GM12878 (cell line): ENCODE results near the gene GSG1. TPM values are rescaled to one million over a fixed set of nuclear protein-coding genes. Genes with fewer than 3 reads are reported as not detected.

Source experiments
- ATAC-seq: fragments of 200-7000 bp; cut with Tn5 transposase; 3 replicates; pipeline ENCODE4 v1.9.1; 2020; ENCODE audit warnings: mild to moderate bottlenecking, moderate library complexity
- BruUV-seq: library from RNA; stranded (reverse); fragments of 400-500 nt; replicated peaks from 2 replicates; lab custom pipeline; 2021; lab: Mats Ljungman, UMichigan
- CTCF ChIA-PET: fragments of 300-600 bp; sonication (Branson Sonifier 250); formaldehyde crosslinking; extraction: SDS; loops from one replicate; lab custom pipeline; 2021; ENCODE audit warnings: inconsistent platforms; lab: Yijun Ruan, JAX
- POLR2A ChIA-PET: fragments of 350-600 bp; formaldehyde crosslinking; extraction: SDS; loops from one replicate; lab custom pipeline; 2021; ENCODE audit warnings: inconsistent platforms; lab: Charles Lee
- RAD21 ChIA-PET: fragments of 300-600 bp; sonication (Branson Sonifier 250); formaldehyde crosslinking; loops from one replicate; lab custom pipeline; 2023; ENCODE audit warnings: antibody characterized with exemption; ENCODE audit not compliant: unreplicated experiment; lab: Charles Lee
- SMC1A ChIA-PET: fragments of 300-600 bp; sonication (Branson Sonifier 250); formaldehyde crosslinking; loops from one replicate; lab custom pipeline; 2023; ENCODE audit not compliant: unreplicated experiment, uncharacterized antibody; lab: Charles Lee
- DNase-seq: peaks from one replicate; pipeline ENCODE4 v3.0.0-alpha.2; 2011; ENCODE audit warnings: low read depth, low spot score
- FAIRE-seq: peaks from 3 replicates; lab custom pipeline; 2011; peaks lifted over from hg19 to GRCh38; lab: Jason Lieb, UNC
- H2AFZ ChIP-seq: 2 replicates; pipeline ENCODE4 v1.6.0; 2011; ENCODE audit warnings: low read depth, low read length, control low read depth; ENCODE audit not compliant: control insufficient read depth
- H3K27ac ChIP-seq: 2 replicates; pipeline ENCODE4 v1.5.1; 2011; ENCODE audit warnings: control low read depth; ENCODE audit not compliant: control insufficient read depth, insufficient read depth
- H3K27me3 ChIP-seq, 2 experiments: replicated peaks in 1 of 2; 2 replicates each; pipeline versions ENCODE4 v1.6.0 to v1.6.1; 2011; ENCODE audit warnings: low read length in 1 of 2; ENCODE audit not compliant: control insufficient read depth in 2 of 2, insufficient read depth in 2 of 2
- H3K36me3 ChIP-seq, 2 experiments: 2 replicates each; pipeline ENCODE4 v1.5.1; 2011; ENCODE audit warnings: low read length in 1 of 2; ENCODE audit not compliant: control insufficient read depth in 2 of 2, insufficient read depth in 2 of 2
- H3K4me1 ChIP-seq: 2 replicates; pipeline ENCODE4 v1.6.1; 2011; ENCODE audit warnings: mild to moderate bottlenecking, low read length, moderate library complexity, mixed read lengths; ENCODE audit not compliant: control insufficient read depth, insufficient read depth
- H3K4me2 ChIP-seq: 2 replicates; pipeline ENCODE4 v1.6.0; 2011; ENCODE audit warnings: control low read depth; ENCODE audit not compliant: control insufficient read depth, insufficient read depth
- H3K4me3 ChIP-seq: fragments of 200-600 bp; sonication (generic); 2 replicates; pipeline ENCODE4 v1.5.1; 2016
- H3K79me2 ChIP-seq: 2 replicates; pipeline ENCODE4 v1.6.0; 2011; ENCODE audit warnings: low read length; ENCODE audit not compliant: control insufficient read depth, insufficient read depth
- H3K9ac ChIP-seq: 2 replicates; pipeline ENCODE4 v1.8.0; 2011; ENCODE audit warnings: low read length, control low read depth, mixed read lengths; ENCODE audit not compliant: control insufficient read depth, insufficient read depth
- H3K9me3 ChIP-seq: replicated peaks from 3 replicates; pipeline ENCODE4 v1.5.1; 2011; ENCODE audit warnings: mild to moderate bottlenecking, low read length; ENCODE audit not compliant: control insufficient read depth, insufficient read depth
- H4K20me1 ChIP-seq: 2 replicates; pipeline ENCODE4 v1.6.0; 2011; ENCODE audit not compliant: control insufficient read depth, insufficient read depth
- CHD1 ChIP-seq: IDR thresholded peaks from 2 replicates; pipeline ENCODE4 v1.6.1; 2012; ENCODE audit warnings: low read depth, low read length, improper control_type of control experiment
- DPF2 ChIP-seq: fragments of 450-650 bp; IDR thresholded peaks from 2 replicates; pipeline ENCODE4 v1.6.1; 2017; ENCODE audit warnings: mild to moderate bottlenecking
- ESRRA ChIP-seq: IDR thresholded peaks from 2 replicates; pipeline ENCODE4 v1.6.1; 2012; ENCODE audit warnings: mild to moderate bottlenecking, low read length, improper control_type of control experiment
- LARP7 ChIP-seq: fragments of 450-650 bp; IDR thresholded peaks from 2 replicates; pipeline ENCODE4 v1.6.1; 2017; ENCODE audit warnings: mild to moderate bottlenecking
- MYC ChIP-seq: IDR thresholded peaks from 2 replicates; pipeline ENCODE4 v1.6.1; 2011; ENCODE audit warnings: mild to moderate bottlenecking, low read length, moderate library complexity, inconsistent platforms; ENCODE audit not compliant: insufficient read depth, insufficient replicate concordance, insufficient read length, severe bottlenecking
- NFIC ChIP-seq: IDR thresholded peaks from 2 replicates; pipeline ENCODE4 v1.6.1; 2012; ENCODE audit warnings: low read depth, mild to moderate bottlenecking, inconsistent platforms, low read length, moderate library complexity
- STAT3 ChIP-seq: IDR thresholded peaks from 2 replicates; pipeline ENCODE4 v1.6.1; 2011; ENCODE audit warnings: low read depth, low read length, improper control_type of control experiment
- TCF12 ChIP-seq: IDR thresholded peaks from 2 replicates; pipeline ENCODE4 v1.6.1; 2011; ENCODE audit warnings: low read depth, mild to moderate bottlenecking, low read length
- ZNF24 ChIP-seq: fragments of 450-650 bp; IDR thresholded peaks from 2 replicates; pipeline ENCODE4 v1.6.1; 2017; ENCODE audit warnings: antibody characterized with exemption, mild to moderate bottlenecking
- WGBS: methylation state at CpG from one replicate; pipeline ENCODE4 v1.1.6; 2016; ENCODE audit warnings: low lambda C conversion rate; ENCODE audit not compliant: insufficient replicate concordance, insufficient coverage; ENCODE audit errors: missing lambda C conversion rate; 5-methylcytosine and 5-hydroxymethylcytosine counted together
- in situ Hi-C: fragments of 300-500 bp; cut with MboI; formaldehyde crosslinking; loops from 9 replicates; pipeline ENCODE4 v1.14.3; 2018; ENCODE audit warnings: mixed read lengths
- intact Hi-C: fragments of 100-400 bp; cut with micrococcal nuclease; formaldehyde crosslinking; loops from one replicate; pipeline ENCODE4 v1.14.2; 2022; ENCODE audit not compliant: unreplicated experiment
- polyA plus RNA-seq, 11 experiments: library from polyadenylated mRNA; depleted of rRNA in 4 of 11; unstranded in 6 of 11; stranded (reverse) in 5 of 11; fragments of >200 nt; fragmentation: Nextera tagmentation in 4 of 11; fragmentation: Illumina TruSeq in 1 of 11; extraction: Ambion mirVana in 4 of 11; extraction: Trizol in 1 of 11; gene quantifications; 1 replicate in 1 of 11; 2 replicates in 10 of 11; pipeline versions ENCODE4 v1.2.1 to v1.2.3, GENCODE V29; 2011 to 2016; ENCODE audit warnings: inconsistent platforms in 2 of 11, missing spikeins in 2 of 11, low read depth in 1 of 11
- total RNA-seq, 4 experiments: library from RNA; depleted of rRNA in 3 of 4; stranded (reverse); fragments of >200 nt in 3 of 4; fragmentation: Illumina TruSeq in 1 of 4; extraction: Trizol in 1 of 4; gene quantifications; 2 replicates each; pipeline versions ENCODE4 v1.2.1 to v1.2.3, GENCODE V29; 2013 to 2021
- TF ChIP-seq, protein P1 (sequence below): fragments of 450-650 bp; IDR thresholded peaks from 2 replicates; pipeline ENCODE4 v1.6.1; 2016; ENCODE audit warnings: mild to moderate bottlenecking

The GSG1 gene
- total and polyA plus RNA-seq, 10 of the 15 experiments (the other 5 are each of a cell fraction or from before 2014, with no cell fraction given): not detected

DNA sequence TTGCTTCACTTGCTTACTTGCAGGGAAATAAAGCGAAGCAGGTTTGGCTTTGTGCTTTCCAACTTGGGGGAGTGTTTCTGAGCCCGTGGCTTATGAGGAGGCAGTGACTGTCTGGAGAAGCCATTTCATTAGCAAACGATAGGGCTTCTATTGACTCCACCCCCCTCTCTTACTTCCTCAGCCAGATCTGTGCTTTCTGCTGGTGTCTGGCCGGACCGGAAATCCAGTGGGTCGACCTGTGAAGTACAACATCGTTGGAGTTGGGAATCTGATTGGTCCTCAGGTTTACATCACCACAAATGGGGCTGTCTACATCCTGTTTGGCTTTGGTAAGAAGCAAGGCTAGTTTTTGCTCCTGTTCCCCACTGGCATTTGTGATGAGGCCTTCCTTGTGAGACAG is 37.0 kb downstream of the GSG1 start (continued):
- no peak for TF ChIP-seq NFIC
- no peak for TF ChIP-seq CHD1
- TF ChIP-seq STAT3: no peak

DNA sequence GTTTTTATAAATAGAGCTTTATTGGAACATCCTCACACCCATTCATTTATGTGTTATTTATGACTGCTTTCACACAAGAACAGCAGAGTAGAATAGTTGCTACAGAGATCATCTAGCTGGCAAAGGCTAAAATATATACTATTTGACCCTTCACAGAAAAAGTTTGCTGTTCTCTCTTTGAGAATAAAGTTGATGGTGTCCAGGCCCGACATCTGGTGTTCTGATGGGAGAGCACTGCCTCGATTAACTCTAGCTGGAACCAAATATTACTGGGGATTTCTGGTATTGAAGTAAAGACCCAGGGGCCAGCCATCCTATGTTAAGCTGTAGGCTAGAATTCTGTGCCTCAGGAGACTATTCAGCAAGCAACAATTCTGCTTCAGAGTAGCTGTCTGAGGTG is 37.5 kb downstream of the GSG1 start:
- no peaks in the 10 kb centered on the region for H4K20me1 ChIP-seq
- intact Hi-C loops (no loop called here), in situ Hi-C loops (no loop called here)
- BruUV-seq: no TSS peak
- TF ChIP-seq TCF12 (no peak), ZNF24 (no peak)
- no peak overlapping the region for H3K27ac ChIP-seq
- H3K4me2 ChIP-seq: no peak overlapping the region
- no peaks in the 10 kb centered on the region for H3K9me3 ChIP-seq
- 38% methylated on average over 2 of the region's 2 CpGs for WGBS
- SMC1A ChIA-PET: interaction anchor here (1.2 kb wide), 1 partner anchor 22 kb away, joined by 3 read pairs; no protein-coding TSS in a partner anchor
- POLR2A ChIA-PET: no interaction called here
- no peak overlapping the region for H2AFZ ChIP-seq
- RAD21 ChIA-PET: no interaction called here
- H3K79me2 ChIP-seq: no peaks in the 10 kb centered on the region
- H3K36me3 ChIP-seq: no peaks in the 10 kb centered on the region
- no peak for FAIRE-seq
- no peak for ATAC-seq
- no peak overlapping the region for H3K4me3 ChIP-seq
- CTCF ChIA-PET: interaction anchor here (1.5 to 2.5 kb wide), 2 partner anchors 8 to 146 kb away, joined by 3 to 6 read pairs; no protein-coding TSS in a partner anchor
- DNase-seq: no peak
- no peak overlapping the region for H3K9ac ChIP-seq
- H3K4me1 ChIP-seq: no peaks in the 10 kb centered on the region
- H3K27me3 ChIP-seq: 0 out of 4 replicates have a peak, but pooled peaks cover 0 to 3% of the 10 kb centered on the region in 2 experiments

DNA sequence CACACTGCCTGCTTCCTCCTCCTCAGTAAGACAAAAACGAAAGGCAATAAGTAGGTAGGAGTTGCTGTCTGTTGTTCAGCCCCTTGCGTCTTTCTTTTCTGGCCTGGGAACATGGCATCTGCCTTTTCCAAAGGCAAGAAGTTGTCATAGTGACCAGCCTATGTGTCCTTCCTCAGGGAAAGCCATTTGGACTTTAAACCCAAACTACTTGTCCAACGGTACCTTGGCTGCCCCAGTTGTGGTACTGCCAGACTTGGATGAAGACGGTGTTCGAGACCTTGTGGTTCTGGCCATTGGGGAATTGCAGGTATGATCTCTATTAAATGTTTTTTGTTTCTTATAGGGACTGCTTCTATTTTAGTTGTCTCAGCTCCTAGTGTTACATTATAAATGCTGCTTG is 40.8 kb downstream of the GSG1 start:
- Histone ChIP-seq H3K4me1 (no peaks in the 10 kb centered on the region), H4K20me1 (no peaks in the 10 kb centered on the region), H3K36me3 (no peaks in the 10 kb centered on the region), H3K9me3 (no peaks in the 10 kb centered on the region), H2AFZ (no peak overlapping the region), H3K27ac (no peak overlapping the region), H3K4me2 (no peak overlapping the region), H3K9ac (no peak overlapping the region), H3K4me3 (no peak overlapping the region), H3K27me3 (0 out of 4 replicates have a peak, but pooled peaks cover 0 to 3% of the 10 kb centered on the region in 2 experiments), H3K79me2 (no peaks in the 10 kb centered on the region)
- POLR2A ChIA-PET: no interaction called here
- FAIRE-seq (no peak), ATAC-seq (no peak), DNase-seq (no peak)
- intact Hi-C loops (no loop called here), in situ Hi-C loops (no loop called here)
- CTCF ChIA-PET: no interaction called here
- no TSS peak for BruUV-seq
- WGBS: 69% methylated on average over 5 of the region's 5 CpGs
- SMC1A ChIA-PET: interaction anchor here (0.6 kb wide), 1 partner anchor 273 kb away, joined by 3 read pairs; no protein-coding TSS in a partner anchor
- TF ChIP-seq LARP7 (no peak), DPF2 (no peak), ESRRA (no peak), MYC (no peak)
- TF ChIP-seq, protein P1, sequence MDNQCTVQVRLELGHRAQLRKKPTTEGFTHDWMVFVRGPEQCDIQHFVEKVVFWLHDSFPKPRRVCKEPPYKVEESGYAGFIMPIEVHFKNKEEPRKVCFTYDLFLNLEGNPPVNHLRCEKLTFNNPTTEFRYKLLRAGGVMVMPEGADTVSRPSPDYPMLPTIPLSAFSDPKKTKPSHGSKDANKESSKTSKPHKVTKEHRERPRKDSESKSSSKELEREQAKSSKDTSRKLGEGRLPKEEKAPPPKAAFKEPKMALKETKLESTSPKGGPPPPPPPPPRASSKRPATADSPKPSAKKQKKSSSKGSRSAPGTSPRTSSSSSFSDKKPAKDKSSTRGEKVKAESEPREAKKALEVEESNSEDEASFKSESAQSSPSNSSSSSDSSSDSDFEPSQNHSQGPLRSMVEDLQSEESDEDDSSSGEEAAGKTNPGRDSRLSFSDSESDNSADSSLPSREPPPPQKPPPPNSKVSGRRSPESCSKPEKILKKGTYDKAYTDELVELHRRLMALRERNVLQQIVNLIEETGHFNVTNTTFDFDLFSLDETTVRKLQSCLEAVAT: no peak
- RAD21 ChIA-PET: no interaction called here
